Islet precursor cell (in vitro differentiated cells): Measurements from ENCODE around the gene HERC2.
A peak's percentile ranks its signal among the peaks of the same experiment; 100 is the strongest.
"Not testable (repeated sequence)": the region's sequence is repeated elsewhere in the genome, so short reads cannot be mapped to it uniquely, and the experiment has no call there.

ENCODE experiments used
- DNase-seq: peaks from one replicate; pipeline ENCODE4 v3.0.0-alpha.2; 2018

Gene HERC2

GRCh38 chr15:28221696-28222095 lies 100.3 kb downstream of the HERC2 start:
- not testable (repeated sequence) for DNase-seq

GRCh38 chr15:28219116-28219515 lies 102.9 kb downstream of the HERC2 start:
- no peak for DNase-seq

DNA sequence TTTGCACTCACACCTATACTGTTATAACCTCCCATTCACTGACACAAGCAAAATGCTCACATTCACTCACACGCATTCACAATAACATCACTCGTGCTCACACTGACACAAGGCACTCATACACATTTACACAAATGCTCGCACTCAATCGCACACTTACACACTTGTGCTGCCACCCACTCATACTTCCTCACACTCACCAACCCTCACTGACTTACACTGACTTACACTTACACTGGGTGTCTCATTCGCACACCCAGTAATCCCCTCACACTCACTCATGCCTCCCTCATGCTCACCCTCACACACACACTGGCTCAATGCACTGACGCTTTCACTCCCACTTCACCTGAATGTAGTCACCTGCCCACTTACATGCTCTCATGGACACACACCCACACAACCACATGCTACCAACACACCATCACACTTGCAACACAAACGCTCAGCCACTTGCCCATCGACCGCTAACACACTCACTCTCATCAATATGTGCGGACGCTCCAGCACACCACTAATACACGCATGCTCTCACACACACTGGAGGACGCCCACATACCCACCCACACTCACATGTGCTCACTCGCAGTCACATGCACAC lies 104.9 kb downstream of the HERC2 start:
- not testable (repeated sequence) for DNase-seq

GRCh38 chr15:28215521-28215920 lies 106.5 kb downstream of the HERC2 start:
- DNase-seq, result not testable (repeated sequence)

GRCh38 chr15:28214006-28214790 lies 107.8 kb downstream of the HERC2 start:
- not testable (repeated sequence) for DNase-seq

DNA sequence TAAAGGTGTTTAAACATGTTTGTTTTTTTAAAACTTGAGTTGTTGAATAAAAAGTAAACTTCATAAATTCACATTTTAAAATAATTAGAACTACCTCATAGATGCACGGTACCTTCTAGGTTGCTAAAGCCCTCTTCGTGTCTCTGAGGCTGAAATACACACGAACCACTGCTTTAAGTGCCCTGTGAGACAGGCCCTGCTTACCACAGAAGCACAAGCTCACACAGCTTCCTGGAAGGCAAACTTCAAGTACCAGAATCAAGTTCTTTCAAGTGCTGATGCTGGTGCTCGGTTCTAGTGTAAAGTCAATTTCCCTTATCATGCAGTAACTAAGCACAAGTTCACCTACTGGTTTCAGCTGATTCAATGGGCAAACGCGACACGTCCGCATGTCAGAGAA lies 108.6 kb downstream of the HERC2 start:
- DNase-seq, result not testable (repeated sequence)

DNA sequence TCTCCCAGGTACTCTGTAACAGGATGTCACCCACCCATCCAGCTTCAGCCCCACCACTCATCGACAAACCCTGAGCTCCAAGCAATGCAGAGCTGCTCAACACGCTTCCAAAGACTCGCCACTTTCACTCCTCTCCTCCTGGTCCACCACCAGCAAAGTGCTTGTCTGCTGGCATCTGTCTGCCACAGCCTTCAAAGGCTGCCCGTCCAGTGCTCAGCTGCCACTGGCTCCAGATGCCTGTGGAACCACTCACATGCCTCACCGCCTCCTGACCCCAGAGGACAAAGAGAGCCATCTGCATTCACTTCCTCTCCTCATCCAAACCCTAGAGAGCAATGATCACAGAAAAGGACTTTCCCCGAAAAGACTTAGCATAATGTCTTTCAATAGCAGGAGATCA lies 113.4 kb downstream of the HERC2 start:
- DNase-seq, result no peak

- not testable (repeated sequence) for DNase-seq
These were observed 116.3 kb downstream of the HERC2 start for GRCh38 chr15:28205640-28206039.

GRCh38 chr15:28203055-28203828 lies 118.7 kb downstream of the HERC2 start:
- DNase-seq, result peak; percentile 61

DNA sequence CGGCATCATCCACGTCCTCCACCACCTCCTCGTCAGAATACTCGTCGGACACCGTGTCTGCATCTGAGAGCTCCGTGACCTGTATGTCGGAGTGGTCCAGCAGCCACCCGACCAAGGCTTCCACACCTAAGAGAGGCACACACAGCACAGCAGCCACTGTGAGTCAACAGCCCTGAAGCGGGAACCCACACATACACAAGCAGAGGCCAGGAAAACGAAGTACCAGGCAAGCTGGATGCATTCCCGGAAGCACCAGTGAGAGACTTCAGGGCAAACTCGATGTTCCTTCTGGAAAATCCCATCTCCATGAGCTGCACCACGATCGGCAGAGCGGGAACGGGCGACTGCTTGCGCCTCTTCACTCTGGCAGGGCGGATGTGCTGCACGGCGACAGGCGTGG lies 119.9 kb downstream of the HERC2 start:
- DNase-seq, result not testable (repeated sequence)

GRCh38 chr15:28198215-28198614 lies 123.8 kb downstream of the HERC2 start:
- DNase-seq, result not testable (repeated sequence)

GRCh38 chr15:28197694-28198093 lies 124.3 kb downstream of the HERC2 start:
- DNase-seq, result not testable (repeated sequence)

DNA sequence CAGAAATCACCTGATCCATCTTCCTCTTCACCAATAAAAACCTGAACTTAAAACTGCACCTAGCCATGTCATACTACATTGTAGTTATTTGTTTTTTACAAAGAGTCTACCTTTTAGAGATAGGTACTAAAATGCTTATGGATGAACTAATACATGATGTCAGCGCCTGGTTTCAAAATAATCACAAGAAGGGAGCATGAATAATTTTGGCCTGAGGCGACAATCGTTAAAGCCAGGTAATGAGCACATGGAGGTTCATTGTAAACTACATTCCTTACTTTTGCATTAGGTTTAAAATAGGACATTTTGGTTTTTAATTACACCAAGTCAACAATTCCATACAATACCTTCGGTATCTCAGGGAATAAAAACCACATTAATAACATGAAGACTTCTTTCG lies 125.4 kb downstream of the HERC2 start:
- DNase-seq, result not testable (repeated sequence)

GRCh38 chr15:28192772-28193171 lies 129.2 kb downstream of the HERC2 start:
- DNase-seq, result no peak

DNA sequence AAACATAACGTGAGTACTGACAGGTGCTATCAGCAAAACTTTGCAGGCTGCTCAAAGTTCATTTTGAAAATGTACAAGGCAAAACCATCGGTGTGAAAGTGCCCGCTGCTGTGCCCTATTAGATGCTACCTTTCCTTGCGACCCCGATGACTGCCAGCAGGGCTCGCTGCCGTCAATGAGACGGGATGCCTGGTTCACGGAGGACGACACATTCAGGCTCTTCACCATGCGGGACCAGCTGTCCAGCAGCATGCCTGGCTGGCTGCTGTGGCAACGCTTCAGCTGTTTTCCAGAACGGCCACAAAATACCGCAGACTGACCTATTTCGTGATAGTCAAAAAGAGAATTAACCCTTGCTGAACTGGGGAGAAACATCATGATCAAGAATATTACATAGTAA lies 130.1 kb downstream of the HERC2 start:
- DNase-seq, result peak; percentile 64

DNA sequence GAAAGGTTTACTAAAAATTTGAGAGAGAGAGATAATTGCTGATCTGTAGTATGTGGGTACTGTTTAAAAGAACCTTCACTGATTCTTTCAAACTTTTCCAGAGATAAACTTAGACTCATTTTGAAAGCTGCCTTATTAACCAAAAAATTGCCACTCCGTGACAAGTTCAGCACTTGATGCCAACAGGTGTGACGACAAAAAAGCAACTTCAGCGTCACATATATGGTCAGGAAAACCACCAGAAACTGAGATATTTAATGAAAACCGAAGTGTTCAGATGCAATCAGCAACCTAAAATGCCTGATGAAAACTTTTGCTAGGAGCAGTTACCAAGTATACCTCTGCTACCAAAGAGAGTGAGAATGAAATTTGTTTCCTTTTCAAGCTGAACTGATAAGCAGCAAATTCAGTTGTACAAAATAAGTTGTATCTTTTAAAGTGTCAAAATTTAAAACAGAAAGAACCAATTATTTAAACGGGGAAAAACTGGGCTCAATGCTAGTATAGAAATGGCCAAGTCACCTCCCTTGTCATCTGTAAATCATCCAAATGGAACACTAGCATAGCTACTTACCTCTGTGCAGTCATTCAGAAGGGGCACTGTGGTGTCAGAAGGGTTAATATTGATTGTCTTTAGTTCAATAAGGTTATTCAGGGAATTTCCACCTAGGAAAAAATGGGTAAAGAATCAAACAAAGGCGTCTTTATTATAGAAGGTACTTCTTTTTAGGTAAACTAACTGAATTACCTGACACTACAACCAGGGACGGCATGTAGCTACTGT lies 131.4 kb downstream of the HERC2 start:
- no peak for DNase-seq

GRCh38 chr15:28185148-28185895 lies 136.7 kb downstream of the HERC2 start:
- no peak for DNase-seq

GRCh38 chr15:28184166-28184565 lies 137.8 kb downstream of the HERC2 start:
- DNase-seq, result no peak

DNA sequence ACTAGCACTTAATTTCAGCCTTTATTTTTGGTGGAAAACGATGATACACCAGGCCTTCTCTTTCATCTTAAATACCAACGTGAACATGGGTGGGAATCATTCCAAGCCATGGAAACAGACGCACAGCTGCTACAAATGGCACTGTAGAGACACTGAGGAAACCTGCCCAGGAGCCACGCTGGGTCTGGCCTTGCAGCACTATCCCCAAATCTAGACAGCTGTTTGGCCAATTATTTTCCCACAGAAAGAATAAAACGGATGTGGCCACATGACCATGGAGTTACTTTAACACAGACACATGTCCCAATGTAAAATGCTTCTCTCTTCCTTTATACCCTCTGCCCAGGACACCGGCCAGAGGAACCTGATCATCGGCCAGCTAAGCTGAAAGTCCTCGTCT lies 139.2 kb downstream of the HERC2 start:
- DNase-seq, result no peak

DNA sequence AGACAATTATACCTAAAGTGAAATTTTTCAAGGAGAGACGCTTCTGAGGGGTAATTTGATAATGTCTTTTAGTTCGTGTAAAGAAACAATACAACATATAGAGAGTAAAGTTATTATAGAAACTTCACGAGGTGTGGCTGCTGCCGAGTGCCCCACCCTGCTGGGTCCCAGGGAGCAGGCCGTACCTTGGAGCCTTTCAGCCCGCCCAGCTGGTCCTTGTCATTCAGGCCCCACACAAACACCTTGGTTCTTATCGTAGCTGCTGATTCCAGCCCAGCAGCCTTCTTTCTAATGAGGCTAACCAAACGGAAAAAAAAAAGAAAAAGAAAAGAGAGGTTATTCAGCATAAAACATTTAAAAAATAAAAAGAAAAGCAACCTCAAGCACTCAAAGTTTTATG lies 139.8 kb downstream of the HERC2 start:
- no peak for DNase-seq

GRCh38 chr15:28181366-28181765 lies 140.6 kb downstream of the HERC2 start:
- DNase-seq, result no peak

- DNase-seq, result no peak
These were observed 142.7 kb downstream of the HERC2 start for GRCh38 chr15:28179270-28179669.
